Measurements from ENCODE around the gene PI4KB.

DNA sequence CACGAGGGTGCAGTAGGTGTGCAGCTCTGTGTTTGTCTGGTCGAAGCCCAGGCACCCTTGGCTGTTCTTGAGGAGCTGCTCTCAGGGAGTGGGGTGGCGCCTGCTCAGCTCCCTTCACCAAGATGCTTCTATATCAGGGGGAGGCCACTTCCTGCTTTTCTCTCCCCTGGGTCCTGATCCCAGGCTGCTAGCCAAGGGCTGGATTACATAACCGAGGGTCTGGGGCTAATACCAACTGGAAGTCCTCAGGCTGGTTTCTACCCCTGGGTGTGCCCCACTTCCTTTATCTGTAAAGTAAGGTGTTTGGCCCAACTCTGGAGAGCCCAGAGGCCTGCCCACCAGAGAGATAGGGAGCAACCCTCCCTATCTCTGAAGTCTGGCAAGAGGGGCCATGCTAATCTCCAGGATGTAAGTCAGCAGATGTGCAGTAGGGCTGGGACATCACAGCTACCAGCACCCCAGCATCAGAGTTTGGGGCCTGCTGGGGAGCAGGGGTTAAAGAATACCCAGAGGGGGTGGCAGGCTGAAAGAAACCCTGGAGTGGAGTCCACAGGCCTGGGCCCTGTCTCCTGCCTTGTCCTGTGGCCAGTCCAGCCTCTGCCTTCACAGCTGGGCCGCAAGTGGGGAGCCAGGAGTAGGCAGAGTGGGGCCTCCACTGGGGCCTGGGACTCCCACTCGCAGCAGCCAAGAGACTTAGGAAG is 43.1 kb upstream of the PI4KB start:
- TF ChIP-seq, protein P1, sequence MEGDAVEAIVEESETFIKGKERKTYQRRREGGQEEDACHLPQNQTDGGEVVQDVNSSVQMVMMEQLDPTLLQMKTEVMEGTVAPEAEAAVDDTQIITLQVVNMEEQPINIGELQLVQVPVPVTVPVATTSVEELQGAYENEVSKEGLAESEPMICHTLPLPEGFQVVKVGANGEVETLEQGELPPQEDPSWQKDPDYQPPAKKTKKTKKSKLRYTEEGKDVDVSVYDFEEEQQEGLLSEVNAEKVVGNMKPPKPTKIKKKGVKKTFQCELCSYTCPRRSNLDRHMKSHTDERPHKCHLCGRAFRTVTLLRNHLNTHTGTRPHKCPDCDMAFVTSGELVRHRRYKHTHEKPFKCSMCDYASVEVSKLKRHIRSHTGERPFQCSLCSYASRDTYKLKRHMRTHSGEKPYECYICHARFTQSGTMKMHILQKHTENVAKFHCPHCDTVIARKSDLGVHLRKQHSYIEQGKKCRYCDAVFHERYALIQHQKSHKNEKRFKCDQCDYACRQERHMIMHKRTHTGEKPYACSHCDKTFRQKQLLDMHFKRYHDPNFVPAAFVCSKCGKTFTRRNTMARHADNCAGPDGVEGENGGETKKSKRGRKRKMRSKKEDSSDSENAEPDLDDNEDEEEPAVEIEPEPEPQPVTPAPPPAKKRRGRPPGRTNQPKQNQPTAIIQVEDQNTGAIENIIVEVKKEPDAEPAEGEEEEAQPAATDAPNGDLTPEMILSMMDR (IDR thresholded peaks at IDR 0.05 in 2 of 3, conservative IDR thresholded peaks at IDR 0.05 in 1 of 3; ENCODE audit: borderline replicate concordance in 1 of 3, insufficient read depth in 1 of 3, low read depth in 2 of 3, low read length in 2 of 3) = no peak
- TF ChIP-seq POLR2AphosphoS5 (IDR thresholded peaks at IDR 0.05; ENCODE audit: low read depth, low read length) = no peak

Data from HCT116 (cell line).